ENCODE measurements around the gene GATA2.

Gene GATA2

GRCh38 chr3:128471720-128472119 lies 21.3 kb downstream of the GATA2 start:
- DNase-seq, result no peak

GRCh38 chr3:128471110-128471509 lies 21.9 kb downstream of the GATA2 start:
- DNase-seq, result no peak

DNA sequence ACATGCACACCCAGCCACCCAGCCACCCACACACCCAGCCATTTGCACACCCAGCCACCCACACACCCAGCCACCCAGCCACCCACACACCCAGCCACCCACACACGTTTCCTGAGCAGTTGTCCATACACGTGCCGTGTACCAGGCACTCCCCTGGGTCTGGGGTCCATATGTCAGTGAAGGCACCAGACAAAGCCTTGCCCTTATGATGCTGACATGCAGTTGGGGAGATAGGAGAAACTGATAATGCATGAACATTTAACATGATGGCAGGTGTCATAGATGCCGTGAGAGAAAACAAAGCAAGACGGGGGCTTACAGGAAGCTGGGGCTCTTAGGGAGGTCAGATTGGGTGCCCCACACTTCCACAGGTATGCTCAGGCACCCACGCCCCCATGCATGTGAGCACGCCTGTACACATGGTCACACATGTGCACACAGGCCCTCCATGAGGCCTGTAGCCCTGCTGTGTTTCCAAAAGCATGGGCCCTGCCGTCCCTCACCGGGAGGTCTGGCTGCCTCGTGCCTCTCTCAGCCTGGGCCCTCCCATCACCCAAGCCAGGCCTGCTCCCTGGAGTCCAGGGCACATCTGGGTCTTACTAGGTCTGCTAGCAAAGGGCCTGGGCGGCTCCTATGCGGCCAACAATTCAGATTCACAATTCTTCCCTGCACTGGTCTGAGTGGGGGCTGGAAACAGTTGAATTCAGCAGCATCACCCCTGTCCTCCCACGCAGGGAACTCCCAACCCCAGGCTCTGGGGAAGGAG lies 22.7 kb downstream of the GATA2 start:
- no peak for DNase-seq

GRCh38 chr3:128469556-128469955 lies 23.4 kb downstream of the GATA2 start:
- no peak for DNase-seq

- no peak for DNase-seq
Observed at GRCh38 chr3:128468791-128469527, 24.0 kb downstream of the GATA2 start.

DNA sequence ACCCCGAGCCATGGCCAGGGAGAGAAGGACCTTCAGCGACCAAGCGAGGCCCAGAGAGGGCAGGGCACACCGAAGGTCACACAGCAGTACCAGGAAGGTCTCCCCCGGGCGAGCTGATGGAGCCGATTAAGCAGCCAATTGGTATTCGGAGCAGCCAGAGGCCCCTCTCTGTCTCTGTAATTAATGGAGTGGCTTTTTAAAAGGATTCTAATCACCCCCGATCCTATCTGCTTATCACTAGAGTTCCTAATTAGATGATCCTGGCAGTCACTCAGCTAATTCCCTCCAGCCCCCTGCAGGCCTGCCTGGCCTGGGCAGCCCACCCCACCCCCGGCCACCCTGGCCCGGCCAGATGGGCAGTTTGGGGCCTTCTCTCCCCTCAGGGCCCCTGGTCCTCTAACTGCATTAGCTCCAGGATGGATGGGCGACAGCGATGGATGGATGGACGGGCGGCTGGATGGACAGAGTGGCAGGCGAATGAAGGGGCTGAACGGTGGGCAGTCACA lies 24.7 kb downstream of the GATA2 start:
- no peak for DNase-seq

DNA sequence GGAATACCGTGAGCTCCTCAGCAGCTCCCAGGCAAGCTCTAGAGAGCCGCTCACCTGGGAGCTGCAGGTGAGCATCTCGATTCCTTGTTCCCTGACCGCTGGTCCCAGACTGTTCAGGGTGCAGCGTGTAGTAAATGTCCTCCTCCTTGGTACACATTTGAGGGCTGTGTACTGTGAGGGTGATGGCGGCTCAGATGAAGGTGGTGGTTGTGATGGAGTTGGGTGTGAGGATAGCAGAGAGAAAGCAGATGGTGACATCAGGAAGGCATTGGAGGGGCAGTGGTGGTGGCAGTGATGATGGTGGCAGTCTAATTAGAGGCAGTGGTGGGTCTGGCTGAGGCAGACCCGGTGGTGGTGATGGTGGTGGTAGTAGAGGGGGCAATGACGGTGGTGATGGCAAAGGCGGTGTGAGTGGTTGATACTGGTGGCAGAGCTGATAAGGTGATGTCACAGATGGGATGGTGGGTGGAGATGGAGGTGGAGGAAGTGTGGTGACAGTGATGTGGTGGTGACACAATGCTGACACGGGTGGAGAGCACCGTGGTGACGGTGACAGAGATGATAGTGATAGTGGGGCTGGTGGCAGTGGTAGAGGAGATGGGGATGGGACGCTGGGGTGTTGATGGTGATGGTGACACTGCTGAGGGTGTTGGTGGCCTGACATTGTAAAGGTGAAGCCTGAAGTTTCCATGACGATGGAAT lies 26.0 kb downstream of the GATA2 start, which contains the start of gene DNAJB8:
DNAJB8 (minus strand) TSS at position 51 of the 702 bp plus-strand sequence. CDS start 3,645 bp downstream, outside the sequence.
- no peak for DNase-seq

- no peak for DNase-seq
Observed at GRCh38 chr3:128464702-128465101, 28.3 kb downstream of the GATA2 start.

DNA sequence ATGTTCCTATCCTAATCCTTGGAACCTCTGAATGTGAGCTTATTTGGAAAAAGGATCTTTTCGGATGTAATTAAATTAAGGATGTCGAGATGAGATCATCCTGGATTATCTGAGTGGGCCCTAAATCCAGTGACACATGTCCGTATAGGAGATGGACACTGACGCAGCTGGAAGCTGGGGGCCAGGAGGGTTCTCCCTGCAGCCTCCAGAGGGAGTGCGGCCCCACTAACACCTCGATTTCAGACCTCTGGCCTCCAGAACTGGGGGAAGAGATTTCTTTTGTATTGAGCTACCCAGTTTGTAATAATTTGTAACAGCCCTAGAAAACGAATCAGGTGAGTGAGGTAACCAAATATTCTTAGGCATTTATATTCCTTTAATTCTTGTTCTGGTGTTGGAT lies 28.8 kb downstream of the GATA2 start:
- no peak for DNase-seq

DNA sequence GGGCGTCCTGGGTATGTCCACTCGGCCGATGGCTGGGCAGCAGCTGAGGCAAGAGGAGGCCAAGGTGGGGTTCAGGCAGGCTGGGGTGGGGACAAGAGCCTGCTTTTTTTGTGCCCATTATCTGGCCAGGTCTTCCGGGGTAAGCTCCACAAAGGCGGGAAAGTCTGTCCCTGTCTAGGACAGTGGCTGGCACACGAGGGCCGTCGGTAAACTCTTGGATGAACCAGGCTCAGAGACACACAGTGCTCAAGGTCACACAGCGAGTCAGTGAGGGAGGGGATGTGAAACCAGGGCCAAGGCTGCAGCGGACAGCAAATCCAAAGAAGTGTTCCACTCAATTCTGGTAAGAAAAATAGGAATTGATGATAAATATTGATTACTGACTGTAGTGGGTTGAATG lies 29.2 kb downstream of the GATA2 start:
- DNase-seq, result no peak

DNA sequence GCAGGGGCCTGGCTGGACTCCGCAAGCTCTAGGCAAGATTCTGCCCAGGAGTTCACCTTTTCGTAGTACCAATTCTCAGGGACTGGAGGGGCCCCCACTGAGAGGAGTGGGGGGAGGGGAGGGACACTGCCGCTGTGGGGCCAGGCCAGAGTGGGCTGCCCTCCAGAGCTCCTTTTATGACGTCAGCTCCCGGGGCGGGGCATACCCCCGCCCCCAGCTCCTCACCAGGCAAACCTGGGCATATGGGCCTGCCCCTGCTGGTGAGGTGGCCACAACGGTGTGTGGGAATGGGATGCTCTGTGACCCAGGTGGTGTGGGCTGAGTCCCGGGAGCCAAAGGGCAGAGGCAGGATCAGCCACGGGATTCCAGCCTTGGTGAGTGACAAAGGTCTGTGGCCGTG lies 29.6 kb downstream of the GATA2 start:
- no peak for DNase-seq

- no peak for DNase-seq
Observed at GRCh38 chr3:128462931-128463330, 30.1 kb downstream of the GATA2 start.

DNA sequence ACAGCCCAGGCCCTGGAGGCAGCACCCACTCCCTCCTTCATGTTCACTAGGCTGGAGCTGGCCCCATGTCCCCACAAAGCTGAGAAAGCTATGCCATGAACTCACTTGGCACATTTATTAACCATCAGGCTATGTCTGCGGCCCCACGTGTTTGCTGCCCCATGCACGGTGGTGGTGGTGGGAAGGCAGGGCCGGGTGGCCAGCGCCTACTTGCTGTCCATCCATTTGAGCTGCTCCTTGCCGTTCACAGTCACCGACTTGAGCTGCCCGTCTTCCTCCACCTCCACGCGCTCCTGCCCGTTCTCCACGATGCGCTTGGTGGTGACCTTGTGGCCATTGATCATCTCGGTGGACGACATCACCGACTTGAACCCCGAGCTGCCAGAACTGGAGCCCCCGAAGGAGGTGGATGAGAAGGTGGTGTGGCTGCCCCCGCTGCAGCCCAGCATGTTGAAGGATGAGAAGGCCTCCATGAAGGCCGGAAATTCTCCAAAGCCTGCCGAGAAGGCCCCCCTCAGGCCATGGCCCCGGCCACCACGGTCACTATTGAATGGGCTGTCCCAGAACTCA lies 30.6 kb downstream of the GATA2 start:
- DNase-seq, result no peak

DNA sequence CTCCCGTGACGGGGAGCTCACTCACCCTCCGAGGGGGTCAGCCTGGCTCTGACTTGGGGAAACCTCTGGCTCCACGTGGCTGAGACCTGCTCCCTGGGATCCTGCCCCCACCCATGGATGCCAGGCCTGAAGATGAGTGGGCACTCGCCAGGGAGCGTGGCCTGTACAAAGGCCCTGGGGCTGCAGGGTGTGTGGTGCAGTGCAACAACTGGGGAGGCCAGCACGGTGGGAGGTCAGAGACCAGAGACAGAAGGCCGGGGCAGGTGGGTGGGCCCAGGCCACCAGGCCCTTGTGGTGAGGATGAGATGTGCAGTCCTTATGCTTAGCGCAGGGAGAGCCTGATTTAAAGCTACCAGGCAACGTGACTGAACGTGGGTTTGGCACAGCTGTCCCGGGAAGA lies 31.3 kb downstream of the GATA2 start:
- no peak for DNase-seq

GRCh38 chr3:128459461-128459820 lies 33.6 kb downstream of the GATA2 start:
- no peak for DNase-seq

GRCh38 chr3:128458746-128459460 lies 34.1 kb downstream of the GATA2 start:
- DNase-seq, result no peak

GRCh38 chr3:128457937-128458336 lies 35.1 kb downstream of the GATA2 start:
- no peak for DNase-seq

- no peak for DNase-seq
Observed at GRCh38 chr3:128456776-128457715, 36.0 kb downstream of the GATA2 start.

GRCh38 chr3:128455786-128456748 lies 36.9 kb downstream of the GATA2 start:
- DNase-seq, result no peak

DNA sequence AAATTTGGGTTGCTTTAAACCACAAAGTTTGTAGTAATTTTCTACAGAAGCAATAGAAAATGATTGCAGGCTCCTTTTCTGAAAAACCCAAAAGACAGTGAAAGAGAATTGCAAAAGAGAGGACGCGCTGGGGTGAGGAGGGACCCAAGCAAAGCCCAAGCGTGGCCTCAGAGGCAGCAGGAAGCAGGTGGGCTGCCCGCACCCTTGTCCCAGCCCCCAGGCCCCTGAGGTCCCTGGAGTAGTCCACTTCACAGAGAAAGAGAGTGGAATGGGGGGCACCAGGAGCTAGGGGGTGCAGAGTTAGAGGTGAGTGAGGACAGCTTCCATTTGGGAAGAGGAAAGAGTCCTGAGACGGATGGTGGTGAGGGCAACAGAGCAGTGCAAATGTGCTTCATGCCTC lies 37.9 kb downstream of the GATA2 start:
- DNase-seq, result no peak
